Measurements from ENCODE around the gene LPP.

DNA sequence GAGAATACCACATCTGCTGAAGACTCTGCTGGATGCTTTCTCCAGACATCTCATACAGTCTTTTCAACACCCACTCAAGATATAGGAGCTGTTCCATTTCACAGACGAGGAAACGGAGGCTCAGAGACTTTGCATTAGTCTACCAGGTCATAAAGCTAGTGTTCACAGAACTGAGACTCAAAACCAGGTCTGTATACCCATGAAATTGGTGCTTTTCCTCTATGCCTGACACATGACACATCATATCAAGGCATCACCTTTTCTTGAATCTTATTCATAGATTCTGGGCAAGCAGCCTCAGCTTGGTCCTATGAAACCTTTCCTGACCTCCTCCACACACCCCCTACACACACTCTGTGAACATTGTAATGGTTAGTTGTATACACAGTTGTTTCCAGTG is 101.2 kb downstream of the LPP start:
- TF ChIP-seq POLR2AphosphoS5 (IDR thresholded peaks at IDR 0.05; ENCODE audit: low read depth, low read length), result no peak
- TF ChIP-seq TAF1 (IDR thresholded peaks at IDR 0.05; ENCODE audit: borderline replicate concordance, insufficient read depth, low read length), result no peak
- no peak for TF ChIP-seq REST (IDR thresholded peaks at IDR 0.05; ENCODE audit: insufficient read depth in 1 of 2, low read depth in 2 of 2, low read length in 2 of 2)
- no peak for TF ChIP-seq SIN3A (IDR thresholded peaks at IDR 0.05; ENCODE audit: borderline replicate concordance, insufficient read depth, low read length)
